Activated naive CD4-positive, alpha-beta T cell treated with anti-CD3 and anti-CD28 coated beads, Interleukin-2, amount 50 U/mL, for 72 hours (primary cell): Measurements from ENCODE around the gene CXCL8. TPM values are rescaled to one million over a fixed set of nuclear protein-coding genes. Genes with fewer than 3 reads are reported as not detected.
"Not testable (repeated sequence)": the region's sequence is repeated elsewhere in the genome, so short reads cannot be mapped to it uniquely, and the experiment has no call there.

ENCODE experiments used
- ATAC-seq, 2 donors: fragments of 150-1000 bp; cut with Tn5 transposase; 2 replicates each; pipeline ENCODE4 v1.10.0; 2021; ENCODE audit warnings: mild to moderate bottlenecking in 2 of 2, moderate library complexity in 2 of 2
- DNase-seq, 2 donors: peaks; one replicate each; pipeline ENCODE4 v3.0.0; 2021 to 2022; ENCODE audit warnings: low spot score in 2 of 2
- H3K27ac Mint-ChIP-seq, 2 donors: one replicate each; pipeline ENCODE4 v1.8.0; 2022; ENCODE audit warnings: mild to moderate bottlenecking in 2 of 2, mixed read lengths in 2 of 2
- H3K36me3 Mint-ChIP-seq, 2 donors: one replicate each; pipeline ENCODE4 v1.8.0; 2022; ENCODE audit warnings: mixed read lengths in 2 of 2
- H3K9me3 Mint-ChIP-seq, 2 donors: one replicate each; pipeline ENCODE4 v1.8.0; 2022; ENCODE audit warnings: mixed read lengths in 2 of 2
- total RNA-seq, 2 donors: library from RNA; stranded (reverse); gene quantifications; one replicate each; pipeline ENCODE4 v1.2.3, GENCODE V29; 2022

The CXCL8 gene
- 1 to 10 TPM in 1 of 2 donors, not detected in 1; 2.9 TPM for total RNA-seq

GRCh38 chr4:73740353-73740778 is at the start of gene CXCL8:
Gene CXCL8, plus strand, starts transcription at chr4:73740569. Its CDS starts 90 bp downstream, at chr4:73740659.
- DNase-seq (no peak), ATAC-seq (no peak)

GRCh38 chr4:73691201-73691600 is 49.2 kb upstream of the CXCL8 start:
- ATAC-seq, H3K36me3 Mint-ChIP-seq, DNase-seq, H3K27ac Mint-ChIP-seq, H3K9me3 Mint-ChIP-seq: not testable (repeated sequence)

More at GRCh38 chr4:73740353-73740778, at the start of gene CXCL8:
- Mint-ChIP-seq H3K27ac (no peak within 1 kb of the TSS), H3K36me3 (no peaks in the 10 kb centered on the region), H3K9me3 (peaks cover 3 to 6% of the 10 kb centered on the region in 2 donors)

- Mint-ChIP-seq H3K27ac (no peak overlapping the region), H3K36me3 (no peaks in the 10 kb centered on the region), H3K9me3 (peaks cover 0 to 6% of the 10 kb centered on the region in 2 donors)
- ATAC-seq, result no peak
- DNase-seq, result no peak
These were observed 48.6 kb upstream of the CXCL8 start for GRCh38 chr4:73691759-73692158.

- Mint-ChIP-seq H3K9me3 (peaks cover 0 to 6% of the 10 kb centered on the region in 2 donors), H3K27ac (no peak overlapping the region), H3K36me3 (no peaks in the 10 kb centered on the region)
- ATAC-seq (no peak), DNase-seq (no peak)
These were observed 48.1 kb upstream of the CXCL8 start for GRCh38 chr4:73692254-73692653.

GRCh38 chr4:73692701-73693100 is 47.7 kb upstream of the CXCL8 start:
- DNase-seq (no peak), ATAC-seq (no peak)

GRCh38 chr4:73693811-73694210 is 46.6 kb upstream of the CXCL8 start:
- no peaks in the 10 kb centered on the region for H3K36me3 Mint-ChIP-seq
- DNase-seq (no peak), ATAC-seq (no peak)
- no peak overlapping the region for H3K27ac Mint-ChIP-seq
- H3K9me3 Mint-ChIP-seq, result peaks cover 0 to 6% of the 10 kb centered on the region in 2 donors

More at GRCh38 chr4:73692701-73693100, 47.7 kb upstream of the CXCL8 start:
- H3K27ac Mint-ChIP-seq, result no peak overlapping the region
- peaks cover 0 to 6% of the 10 kb centered on the region in 2 donors for H3K9me3 Mint-ChIP-seq
- H3K36me3 Mint-ChIP-seq, result no peaks in the 10 kb centered on the region

- ATAC-seq (no peak), DNase-seq (no peak)
- H3K36me3 Mint-ChIP-seq, result no peaks in the 10 kb centered on the region
- H3K27ac Mint-ChIP-seq, result no peak overlapping the region
- H3K9me3 Mint-ChIP-seq, result no peaks in the 10 kb centered on the region
These were observed 42.2 kb upstream of the CXCL8 start for GRCh38 chr4:73698217-73698616.

GRCh38 chr4:73701116-73701515 is 39.3 kb upstream of the CXCL8 start:
- DNase-seq (no peak), ATAC-seq (no peak)
- Mint-ChIP-seq H3K27ac (no peak overlapping the region), H3K9me3 (no peaks in the 10 kb centered on the region), H3K36me3 (no peaks in the 10 kb centered on the region)

- DNase-seq (no peak), ATAC-seq (no peak)
- Mint-ChIP-seq H3K36me3 (no peaks in the 10 kb centered on the region), H3K9me3 (no peaks in the 10 kb centered on the region), H3K27ac (no peak overlapping the region)
These were observed 37.5 kb upstream of the CXCL8 start for GRCh38 chr4:73702796-73703287.

- Mint-ChIP-seq H3K36me3 (no peaks in the 10 kb centered on the region), H3K9me3 (no peaks in the 10 kb centered on the region), H3K27ac (no peak overlapping the region)
- DNase-seq (no peak), ATAC-seq (no peak)
These were observed 37.0 kb upstream of the CXCL8 start for GRCh38 chr4:73703320-73703719.

GRCh38 chr4:73704314-73705055 is 35.9 kb upstream of the CXCL8 start:
- peak; percentile 43 to 77 for ATAC-seq
- no peak for DNase-seq
- no peaks in the 10 kb centered on the region for H3K36me3 Mint-ChIP-seq

GRCh38 chr4:73705056-73705432 is 35.3 kb upstream of the CXCL8 start:
- no peaks in the 10 kb centered on the region for H3K9me3 Mint-ChIP-seq
- no peaks in the 10 kb centered on the region for H3K36me3 Mint-ChIP-seq
- H3K27ac Mint-ChIP-seq, result no peak overlapping the region
- no peak for ATAC-seq
- DNase-seq, result no peak

More at GRCh38 chr4:73704314-73705055, 35.9 kb upstream of the CXCL8 start:
- H3K9me3 Mint-ChIP-seq, result no peaks in the 10 kb centered on the region
- H3K27ac Mint-ChIP-seq, result no peak overlapping the region

GRCh38 chr4:73705721-73706120 is 34.6 kb upstream of the CXCL8 start:
- no peaks in the 10 kb centered on the region for H3K9me3 Mint-ChIP-seq

GRCh38 chr4:73706811-73707210 is 33.6 kb upstream of the CXCL8 start:
- no peaks in the 10 kb centered on the region for H3K9me3 Mint-ChIP-seq
- ATAC-seq (no peak), DNase-seq (no peak)
- H3K27ac Mint-ChIP-seq, result no peak overlapping the region
- no peaks in the 10 kb centered on the region for H3K36me3 Mint-ChIP-seq

More at GRCh38 chr4:73705721-73706120, 34.6 kb upstream of the CXCL8 start:
- ATAC-seq (no peak), DNase-seq (no peak)
- H3K27ac Mint-ChIP-seq, result no peak overlapping the region
- no peaks in the 10 kb centered on the region for H3K36me3 Mint-ChIP-seq

GRCh38 chr4:73707269-73707875 is 33.0 kb upstream of the CXCL8 start:
- Mint-ChIP-seq H3K27ac (no peak overlapping the region), H3K36me3 (no peaks in the 10 kb centered on the region), H3K9me3 (no peaks in the 10 kb centered on the region)
- DNase-seq, result no peak
- no peak for ATAC-seq

GRCh38 chr4:73707918-73708577 is 32.3 kb upstream of the CXCL8 start:
- no peaks in the 10 kb centered on the region for H3K9me3 Mint-ChIP-seq
- DNase-seq (no peak), ATAC-seq (no peak)
- no peaks in the 10 kb centered on the region for H3K36me3 Mint-ChIP-seq
- H3K27ac Mint-ChIP-seq, result no peak overlapping the region

- Mint-ChIP-seq H3K36me3 (no peaks in the 10 kb centered on the region), H3K27ac (no peak overlapping the region), H3K9me3 (no peaks in the 10 kb centered on the region)
- ATAC-seq (no peak), DNase-seq (no peak)
These were observed 30.8 kb upstream of the CXCL8 start for GRCh38 chr4:73709451-73710033.
